ENCODE data around the gene ATP10A.
A peak's percentile ranks its signal among the peaks of the same experiment; 100 is the strongest.

The ATP10A gene

DNA sequence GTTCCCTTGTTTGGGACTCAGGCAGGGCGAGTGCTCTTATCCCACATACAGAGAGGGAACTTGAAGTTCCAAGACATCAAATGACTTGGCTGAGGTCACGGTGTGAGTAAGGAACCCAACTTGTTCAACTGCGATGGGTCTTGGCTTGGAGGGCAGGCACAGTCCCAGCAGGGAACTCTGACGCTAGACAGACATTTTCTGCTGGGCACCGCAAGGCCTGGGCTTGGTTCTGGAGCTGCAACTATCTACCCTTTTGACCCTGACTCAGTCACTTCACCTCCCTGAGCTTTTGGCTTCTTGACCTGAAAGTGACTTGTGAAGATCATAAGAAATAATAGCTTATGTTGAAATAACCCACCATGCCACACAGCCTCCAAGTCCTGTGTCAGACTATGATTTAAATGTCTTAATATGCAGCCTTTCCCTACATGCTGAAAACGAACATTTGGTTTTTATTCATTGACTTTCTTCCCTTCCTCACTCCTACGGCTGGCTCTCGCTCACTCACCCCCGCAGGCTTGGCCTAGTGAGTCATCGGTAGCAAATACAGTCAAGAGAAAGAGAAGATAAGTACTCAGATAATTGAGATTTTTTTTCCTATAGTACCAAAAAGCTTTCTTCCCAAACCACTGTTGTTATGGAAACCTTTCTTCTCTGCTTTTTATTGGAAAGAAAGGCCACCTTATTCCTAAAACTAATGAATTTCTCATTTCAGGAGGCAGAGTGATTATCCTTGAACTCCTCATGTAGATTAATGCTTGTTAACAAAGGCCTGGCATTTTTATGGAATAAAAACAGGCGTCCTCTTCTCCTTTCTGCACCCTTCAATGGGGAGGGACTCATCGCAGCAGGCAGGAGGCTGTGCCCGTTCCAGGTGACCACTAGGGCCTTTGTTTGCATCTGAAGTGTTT lies 178.4 kb downstream of the ATP10A start:
- Histone ChIP-seq H3K27ac (peak overlapping the region; percentile 61 to 68), H3K4me1 (peaks cover 0 to 45% (median 18%) of the 10 kb centered on the region in 4 donors), H3K9me3 (no peaks in the 10 kb centered on the region), H3K36me3 (peaks cover 34 to 59% (median 49%) of the 10 kb centered on the region in 3 donors), H3K4me3 (no peak overlapping the region), H3K27me3 (no peaks in the 10 kb centered on the region)
- intact Hi-C loops (cut with DNase I; ENCODE audit: low total_unique reads), result no loop called here
- TF ChIP-seq, protein P1, sequence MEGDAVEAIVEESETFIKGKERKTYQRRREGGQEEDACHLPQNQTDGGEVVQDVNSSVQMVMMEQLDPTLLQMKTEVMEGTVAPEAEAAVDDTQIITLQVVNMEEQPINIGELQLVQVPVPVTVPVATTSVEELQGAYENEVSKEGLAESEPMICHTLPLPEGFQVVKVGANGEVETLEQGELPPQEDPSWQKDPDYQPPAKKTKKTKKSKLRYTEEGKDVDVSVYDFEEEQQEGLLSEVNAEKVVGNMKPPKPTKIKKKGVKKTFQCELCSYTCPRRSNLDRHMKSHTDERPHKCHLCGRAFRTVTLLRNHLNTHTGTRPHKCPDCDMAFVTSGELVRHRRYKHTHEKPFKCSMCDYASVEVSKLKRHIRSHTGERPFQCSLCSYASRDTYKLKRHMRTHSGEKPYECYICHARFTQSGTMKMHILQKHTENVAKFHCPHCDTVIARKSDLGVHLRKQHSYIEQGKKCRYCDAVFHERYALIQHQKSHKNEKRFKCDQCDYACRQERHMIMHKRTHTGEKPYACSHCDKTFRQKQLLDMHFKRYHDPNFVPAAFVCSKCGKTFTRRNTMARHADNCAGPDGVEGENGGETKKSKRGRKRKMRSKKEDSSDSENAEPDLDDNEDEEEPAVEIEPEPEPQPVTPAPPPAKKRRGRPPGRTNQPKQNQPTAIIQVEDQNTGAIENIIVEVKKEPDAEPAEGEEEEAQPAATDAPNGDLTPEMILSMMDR (IDR thresholded peaks at IDR 0.05), result no peak
- DNase-seq, result peak; percentile 86 to 90

DNA sequence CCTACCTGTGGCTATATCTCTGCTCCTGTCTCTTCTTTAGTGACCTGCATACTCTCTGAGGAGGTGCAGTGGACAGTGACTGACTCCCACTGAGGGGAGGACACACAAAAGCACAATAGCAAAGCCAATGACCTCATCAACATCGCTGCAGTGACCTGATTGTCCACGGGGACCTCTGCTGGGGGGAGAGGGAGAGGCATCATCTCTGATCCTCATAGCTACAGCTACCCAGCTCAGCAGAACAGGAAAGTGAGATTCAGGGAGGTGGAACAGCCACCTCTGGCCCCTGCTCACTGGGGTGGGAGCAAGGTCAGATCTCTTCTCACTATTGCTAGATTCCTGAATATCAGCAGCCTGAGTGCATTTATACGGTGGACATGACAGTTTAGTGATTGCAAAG lies 179.2 kb downstream of the ATP10A start:
- TF ChIP-seq, protein P1 (IDR thresholded peaks at IDR 0.05), result no peak

DNA sequence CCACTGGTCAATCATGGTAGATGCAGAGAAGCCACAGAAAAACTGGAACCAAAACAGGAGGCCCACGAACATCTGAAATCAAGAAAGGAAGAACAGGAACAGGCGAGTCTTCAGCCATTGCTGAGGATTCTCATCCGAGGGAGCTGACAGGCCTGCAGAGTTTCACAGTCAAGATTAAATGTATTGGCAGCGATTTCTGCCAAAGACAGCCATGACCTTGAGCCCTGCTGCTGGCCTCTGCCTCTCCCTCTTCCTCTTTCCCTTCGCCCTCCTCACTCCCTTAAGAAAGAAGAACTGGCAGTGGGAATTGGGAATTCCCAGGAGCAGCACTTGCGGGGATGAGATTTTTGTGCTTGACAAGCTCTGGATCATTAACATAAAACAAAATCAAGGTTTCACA lies 179.7 kb downstream of the ATP10A start:
- Histone ChIP-seq H3K27me3 (no peaks in the 10 kb centered on the region), H3K4me3 (no peak overlapping the region), H3K36me3 (peaks cover 47 to 58% (median 57%) of the 10 kb centered on the region in 3 donors), H3K27ac (peak overlapping the region; percentile 61 to 68), H3K9me3 (no peaks in the 10 kb centered on the region), H3K4me1 (peaks cover 0 to 49% (median 18%) of the 10 kb centered on the region in 4 donors)
- no peak for DNase-seq
- intact Hi-C loops (cut with DNase I; ENCODE audit: low total_unique reads), result no loop called here
- TF ChIP-seq, protein P1 (IDR thresholded peaks at IDR 0.05), result no peak

More for the DNA sequence above, 179.2 kb downstream of the ATP10A start:
- intact Hi-C loops (cut with DNase I; ENCODE audit: low total_unique reads), result no loop called here
- Histone ChIP-seq H3K27me3 (no peaks in the 10 kb centered on the region), H3K9me3 (no peaks in the 10 kb centered on the region), H3K4me1 (peaks cover 0 to 45% (median 18%) of the 10 kb centered on the region in 4 donors), H3K27ac (peak overlapping the region; percentile 61 to 68), H3K4me3 (no peak overlapping the region), H3K36me3 (peaks cover 42 to 58% (median 52%) of the 10 kb centered on the region in 3 donors)
- DNase-seq, result no peak

DNA sequence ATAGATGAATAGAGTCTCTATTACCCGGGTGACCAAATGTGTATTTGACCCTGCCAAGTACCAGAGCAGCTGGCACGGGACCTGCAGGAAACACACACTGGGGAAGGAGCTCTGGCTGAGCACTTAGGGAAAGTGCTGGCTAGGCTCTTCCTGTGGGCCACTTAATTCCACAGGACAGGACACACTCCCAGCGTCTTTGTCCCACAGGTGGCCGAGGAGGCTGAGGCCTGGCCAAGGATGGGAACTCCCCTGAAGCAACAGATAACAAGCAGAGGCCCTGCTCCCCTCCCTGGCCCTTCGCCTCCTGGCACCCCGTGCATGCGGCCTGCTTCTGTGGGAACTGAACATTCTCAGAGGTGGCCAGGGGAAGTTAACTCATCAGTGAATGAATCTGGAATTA lies 180.8 kb downstream of the ATP10A start:
- intact Hi-C loops (cut with DNase I; ENCODE audit: low total_unique reads), result no loop called here
- peak; percentile 71 to 74 for DNase-seq

DNA sequence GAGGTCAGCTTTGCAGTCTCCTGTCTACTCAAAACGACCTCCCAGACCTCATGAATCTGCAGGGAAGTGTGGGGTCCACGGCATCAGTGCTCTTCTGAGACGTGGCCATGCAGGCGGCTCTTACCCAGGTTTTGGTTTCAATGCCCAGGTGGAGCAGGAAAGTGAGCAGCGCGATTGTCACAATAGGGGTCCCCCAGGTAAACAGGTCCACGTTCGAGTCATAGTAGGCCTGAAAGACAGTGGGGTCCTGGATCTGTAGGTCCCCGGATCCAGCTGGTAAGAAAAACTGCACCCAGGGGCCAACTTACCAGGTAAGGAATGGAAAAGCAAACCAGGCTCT lies 182.5 kb downstream of the ATP10A start:
- no peaks in the 10 kb centered on the region for H3K27me3 ChIP-seq
- H3K27ac ChIP-seq, result no peak overlapping the region
- peaks cover 46 to 56% (median 47%) of the 10 kb centered on the region in 3 donors for H3K36me3 ChIP-seq
- H3K4me3 ChIP-seq, result no peak overlapping the region
- DNase-seq, result no peak
- TF ChIP-seq, protein P1 (IDR thresholded peaks at IDR 0.05), result no peak
- peaks cover 0 to 63% (median 29%) of the 10 kb centered on the region in 4 donors for H3K4me1 ChIP-seq
- intact Hi-C loops (cut with DNase I; ENCODE audit: low total_unique reads), result no loop called here
- no peaks in the 10 kb centered on the region for H3K9me3 ChIP-seq

More for the DNA sequence above, 180.8 kb downstream of the ATP10A start:
- H3K9me3 ChIP-seq, result no peaks in the 10 kb centered on the region
- H3K27ac ChIP-seq, result peak overlapping the region; percentile 61 to 68
- TF ChIP-seq, protein P1 (IDR thresholded peaks at IDR 0.05), result no peak
- H3K4me1 ChIP-seq, result peaks cover 0 to 58% (median 24%) of the 10 kb centered on the region in 4 donors
- no peak overlapping the region for H3K4me3 ChIP-seq
- H3K27me3 ChIP-seq, result no peaks in the 10 kb centered on the region
- H3K36me3 ChIP-seq, result peaks cover 48 to 58% (median 49%) of the 10 kb centered on the region in 3 donors
